Measurements from ENCODE around the gene TSHZ3. TPM values are rescaled to one million over a fixed set of nuclear protein-coding genes. Genes with fewer than 3 reads are reported as not detected.

TSHZ3 gene
- total RNA-seq, 1 experiment from 2014 or later = 5.4 TPM

GRCh38 chr19:31263328-31263727, 85.9 kb downstream of the TSHZ3 start:
- peak; percentile 22 for DNase-seq (ENCODE audit: low spot score)

GRCh38 chr19:31262725-31263191, 86.5 kb downstream of the TSHZ3 start:
- no peak for DNase-seq (ENCODE audit: low spot score)

- no peak for DNase-seq (ENCODE audit: low spot score)
These were observed 87.5 kb downstream of the TSHZ3 start for GRCh38 chr19:31261603-31262212.

- no peak for DNase-seq (ENCODE audit: low spot score)
These were observed 88.1 kb downstream of the TSHZ3 start for GRCh38 chr19:31261019-31261602.

- DNase-seq (ENCODE audit: low spot score) = no peak
These were observed 88.9 kb downstream of the TSHZ3 start for GRCh38 chr19:31260171-31260933.

GRCh38 chr19:31258211-31259052, 90.8 kb downstream of the TSHZ3 start:
- no peak for DNase-seq (ENCODE audit: low spot score)

- DNase-seq (ENCODE audit: low spot score) = no peak
These were observed 91.7 kb downstream of the TSHZ3 start for GRCh38 chr19:31257426-31258130.

GRCh38 chr19:31257025-31257424, 92.2 kb downstream of the TSHZ3 start:
- DNase-seq (ENCODE audit: low spot score) = no peak

GRCh38 chr19:31256593-31256960, 92.7 kb downstream of the TSHZ3 start:
- no peak for DNase-seq (ENCODE audit: low spot score)

- no peak for DNase-seq (ENCODE audit: low spot score)
These were observed 93.2 kb downstream of the TSHZ3 start for GRCh38 chr19:31255831-31256592.

- no peak for DNase-seq (ENCODE audit: low spot score)
These were observed 93.9 kb downstream of the TSHZ3 start for GRCh38 chr19:31255174-31255799.

GRCh38 chr19:31254611-31255010, 94.6 kb downstream of the TSHZ3 start:
- no peak for DNase-seq (ENCODE audit: low spot score)

- DNase-seq (ENCODE audit: low spot score) = no peak
These were observed 95.1 kb downstream of the TSHZ3 start for GRCh38 chr19:31254180-31254551.

GRCh38 chr19:31253526-31254179, 95.6 kb downstream of the TSHZ3 start:
- no peak for DNase-seq (ENCODE audit: low spot score)

- DNase-seq (ENCODE audit: low spot score) = no peak
These were observed 96.8 kb downstream of the TSHZ3 start for GRCh38 chr19:31252441-31252840.

GRCh38 chr19:31249217-31249616, 100.0 kb downstream of the TSHZ3 start:
- DNase-seq (ENCODE audit: low spot score) = no peak

- no peak for DNase-seq (ENCODE audit: low spot score)
These were observed 113.4 kb downstream of the TSHZ3 start for GRCh38 chr19:31235806-31236205.

GRCh38 chr19:31233295-31233800, 115.9 kb downstream of the TSHZ3 start:
- no peak for DNase-seq (ENCODE audit: low spot score)

- DNase-seq (ENCODE audit: low spot score) = no peak
These were observed 116.4 kb downstream of the TSHZ3 start for GRCh38 chr19:31232871-31233270.

- DNase-seq (ENCODE audit: low spot score) = peak; percentile 63
These were observed 117.1 kb downstream of the TSHZ3 start for GRCh38 chr19:31232180-31232579.
